ENCODE results near the gene STPG4. TPM values are rescaled to one million over a fixed set of nuclear protein-coding genes. Genes with fewer than 3 reads are reported as not detected.

The STPG4 gene
- total and polyA plus RNA-seq, 7 donors: 0.03 TPM; not detected in 6

DNA sequence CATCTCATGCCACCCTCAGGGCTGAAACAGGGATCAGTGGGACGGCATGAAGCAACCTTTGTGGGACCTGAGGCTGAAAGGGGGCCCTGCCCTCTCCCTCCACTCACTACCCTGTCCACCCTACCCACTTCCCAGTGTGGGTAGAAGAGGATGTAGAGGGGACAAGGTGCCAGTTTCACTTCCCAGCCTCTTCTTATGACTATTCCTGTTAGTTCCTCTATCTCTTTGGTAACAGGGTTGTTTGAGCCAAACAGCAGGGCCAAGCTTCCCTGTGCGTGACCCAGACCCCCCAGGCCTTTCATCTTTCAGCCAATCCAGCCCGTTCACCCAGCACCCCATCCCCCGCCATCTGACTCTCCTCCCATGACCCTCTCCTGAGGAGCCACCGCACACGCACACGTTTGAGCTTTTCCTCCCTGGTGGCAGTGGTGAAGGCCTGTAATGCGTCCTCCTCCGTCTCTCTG lies 82.3 kb downstream of the STPG4 start:
- Histone ChIP-seq H3K27ac (peak overlapping the region; percentile 82), H3K9me3 (no peaks in the 10 kb centered on the region), H3K4me1 (peaks cover 58% of the 10 kb centered on the region), H3K27me3 (ENCODE audit: insufficient read depth in 3 of 3, low read length in 2 of 3) (no peaks in the 10 kb centered on the region), H3K4me3 (no peak overlapping the region), H3K36me3 (ENCODE audit: insufficient read depth in 1 of 2, low read depth in 1 of 2) (no peaks in the 10 kb centered on the region)
- peak in 1 of 4 donors; percentile 8 for ATAC-seq
- DNase-seq: peak in 1 of 2 donors; percentile 63
- TF ChIP-seq, protein P1, sequence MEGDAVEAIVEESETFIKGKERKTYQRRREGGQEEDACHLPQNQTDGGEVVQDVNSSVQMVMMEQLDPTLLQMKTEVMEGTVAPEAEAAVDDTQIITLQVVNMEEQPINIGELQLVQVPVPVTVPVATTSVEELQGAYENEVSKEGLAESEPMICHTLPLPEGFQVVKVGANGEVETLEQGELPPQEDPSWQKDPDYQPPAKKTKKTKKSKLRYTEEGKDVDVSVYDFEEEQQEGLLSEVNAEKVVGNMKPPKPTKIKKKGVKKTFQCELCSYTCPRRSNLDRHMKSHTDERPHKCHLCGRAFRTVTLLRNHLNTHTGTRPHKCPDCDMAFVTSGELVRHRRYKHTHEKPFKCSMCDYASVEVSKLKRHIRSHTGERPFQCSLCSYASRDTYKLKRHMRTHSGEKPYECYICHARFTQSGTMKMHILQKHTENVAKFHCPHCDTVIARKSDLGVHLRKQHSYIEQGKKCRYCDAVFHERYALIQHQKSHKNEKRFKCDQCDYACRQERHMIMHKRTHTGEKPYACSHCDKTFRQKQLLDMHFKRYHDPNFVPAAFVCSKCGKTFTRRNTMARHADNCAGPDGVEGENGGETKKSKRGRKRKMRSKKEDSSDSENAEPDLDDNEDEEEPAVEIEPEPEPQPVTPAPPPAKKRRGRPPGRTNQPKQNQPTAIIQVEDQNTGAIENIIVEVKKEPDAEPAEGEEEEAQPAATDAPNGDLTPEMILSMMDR (IDR thresholded peaks at IDR 0.05): no peak
- intact Hi-C loops (cut with DNase I): no loop called here
- WGBS, 3 donors: 73 to 90% (median 80%) methylated on average over 9 of the region's 9 CpGs

DNA sequence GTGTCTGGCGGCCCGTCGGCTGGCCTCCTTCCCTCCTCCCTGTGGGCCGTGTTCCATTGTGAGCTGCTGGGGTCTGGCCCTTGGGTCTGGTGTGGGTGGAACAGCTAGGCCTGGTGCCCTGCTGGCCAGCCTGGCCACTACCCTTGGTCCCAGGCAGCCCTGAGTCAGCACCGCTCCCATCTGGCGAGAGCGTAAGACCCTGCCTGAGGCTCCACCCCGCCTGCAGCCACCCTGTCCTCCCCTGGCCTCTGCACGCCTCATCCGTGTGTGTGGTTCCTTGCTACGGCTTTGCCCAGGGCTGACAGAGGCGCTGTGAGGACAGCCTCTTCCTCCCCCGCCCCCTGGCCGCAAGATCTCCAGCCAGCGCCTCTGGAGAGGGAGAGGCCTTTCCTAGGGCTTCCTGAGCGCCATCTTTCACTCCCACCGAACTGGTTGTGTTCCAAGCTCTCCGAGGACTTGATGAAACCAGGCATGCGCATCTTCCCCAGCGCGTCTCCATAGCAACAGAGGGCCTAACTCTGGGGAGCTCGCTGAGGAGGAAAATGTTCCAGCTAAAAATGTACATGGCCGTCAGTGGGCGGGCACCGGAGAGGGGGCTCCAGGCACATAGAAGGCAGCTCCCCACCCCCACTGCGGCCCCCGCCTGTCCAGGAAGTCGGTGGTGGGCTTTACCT lies 83.0 kb downstream of the STPG4 start:
- Histone ChIP-seq H3K9me3 (no peaks in the 10 kb centered on the region), H3K27me3 (ENCODE audit: insufficient read depth in 3 of 3, low read length in 2 of 3) (no peaks in the 10 kb centered on the region), H3K36me3 (ENCODE audit: insufficient read depth in 1 of 2, low read depth in 1 of 2) (no peaks in the 10 kb centered on the region), H3K27ac (peak overlapping the region; percentile 82), H3K4me1 (peaks cover 64% of the 10 kb centered on the region), H3K4me3 (no peak overlapping the region)
- WGBS, 3 donors: 54 to 67% (median 56%) methylated on average over 28 of the region's 28 CpGs
- intact Hi-C loops (cut with DNase I): no loop called here
- DNase-seq (peak; percentile 88 to 91), ATAC-seq (peak; percentile 47 to 70 (median 58))
- TF ChIP-seq, protein P1 (IDR thresholded peaks at IDR 0.05): no peak

DNA sequence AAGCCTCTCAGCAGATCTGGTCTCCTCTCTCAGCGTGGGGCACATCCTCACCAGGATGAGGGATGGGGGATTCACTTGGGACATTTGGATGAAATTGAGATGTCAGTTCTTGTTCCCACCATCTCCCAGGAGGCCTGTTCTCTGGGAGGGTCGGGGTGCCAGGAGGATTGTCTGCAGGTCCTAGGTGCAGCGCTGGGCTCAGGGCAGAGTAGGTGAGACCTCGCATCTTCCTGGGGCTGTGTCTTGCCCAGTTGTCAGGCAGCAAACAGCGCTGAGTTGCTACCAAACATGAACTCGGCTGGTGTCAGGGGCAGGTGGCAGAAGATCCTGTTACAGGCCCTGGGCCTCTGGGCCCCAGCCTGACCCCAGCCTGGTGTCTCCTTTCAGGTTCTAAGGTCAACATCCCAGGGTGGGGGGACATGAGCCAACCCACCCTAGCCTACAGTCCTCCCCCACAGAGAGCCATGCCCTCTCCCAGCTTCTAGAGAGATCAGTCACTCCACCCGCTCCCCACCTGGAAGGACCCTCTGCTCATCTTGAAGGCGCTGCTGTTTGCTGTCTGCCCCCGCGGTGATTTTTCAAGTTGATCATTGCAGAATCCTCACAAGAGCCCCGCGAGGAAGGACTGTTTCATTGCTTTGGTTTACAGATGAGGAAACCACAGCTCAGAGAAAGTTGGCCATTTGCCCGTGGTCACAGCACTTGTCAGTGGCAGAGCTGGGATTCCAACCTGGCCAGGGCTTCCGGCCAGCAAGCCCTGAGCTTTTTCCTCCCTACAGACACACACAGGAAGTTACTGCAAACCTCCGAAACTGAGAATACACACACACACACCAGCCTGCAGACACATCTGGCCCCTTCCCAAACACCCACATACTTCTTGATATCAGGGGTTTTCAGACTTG lies 83.9 kb downstream of the STPG4 start:
- ATAC-seq: peak; percentile 34 to 56 (median 50)

DNA sequence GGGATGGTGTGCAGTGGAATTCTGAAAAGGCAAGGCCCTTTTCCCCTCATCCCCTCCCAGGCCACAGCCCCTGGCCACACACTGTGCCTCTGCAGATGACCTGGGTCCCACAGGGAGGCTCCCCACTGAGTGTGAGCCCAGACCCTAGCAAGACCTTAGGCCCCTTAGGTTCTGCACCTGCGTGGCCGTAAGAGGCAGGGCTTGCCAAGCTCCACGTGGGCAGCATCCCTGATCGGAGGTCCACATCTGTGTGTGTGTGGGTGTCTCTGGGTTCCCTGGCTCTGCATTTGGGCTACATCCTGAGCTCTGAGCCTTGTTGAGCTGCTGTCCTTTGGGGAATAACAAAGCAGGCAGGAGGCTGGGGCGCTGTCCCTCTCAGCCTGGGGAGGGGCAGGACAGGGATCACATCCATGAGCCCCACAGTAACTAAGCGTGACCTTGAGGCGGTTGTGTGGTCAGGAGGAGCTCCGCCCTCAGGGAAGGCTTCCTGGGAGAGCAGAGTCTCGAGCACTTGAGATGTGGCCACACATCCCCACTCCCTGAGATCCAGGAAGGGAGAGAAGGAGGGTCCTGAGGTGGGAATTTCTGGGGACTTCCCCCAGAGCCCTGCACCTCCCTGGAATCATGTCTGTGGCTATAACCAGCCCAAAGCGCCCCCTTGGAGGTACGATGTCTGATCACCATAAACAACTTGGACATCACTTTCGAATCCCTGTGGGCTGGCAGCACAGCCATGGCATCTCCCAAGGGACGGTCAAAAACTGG lies 84.8 kb downstream of the STPG4 start:
- H3K27me3 ChIP-seq (ENCODE audit: insufficient read depth in 3 of 3, low read length in 2 of 3): no peaks in the 10 kb centered on the region
- H3K27ac ChIP-seq: peak overlapping the region; percentile 82
- H3K4me1 ChIP-seq: peaks cover 66% of the 10 kb centered on the region
- H3K9me3 ChIP-seq: no peaks in the 10 kb centered on the region
- intact Hi-C loops (cut with DNase I): no loop called here
- WGBS, 3 donors: 49 to 70% (median 59%) methylated on average over 12 to 13 of the region's 13 CpGs
- TF ChIP-seq, protein P1 (IDR thresholded peaks at IDR 0.05): no peak
- H3K36me3 ChIP-seq (ENCODE audit: insufficient read depth in 1 of 2, low read depth in 1 of 2): no peaks in the 10 kb centered on the region
- H3K4me3 ChIP-seq: no peak overlapping the region
- peak in 1 of 2 donors; percentile 44 for DNase-seq
- ATAC-seq: peak in 2 of 4 donors; percentile 3 to 4

More for the DNA sequence above, 83.9 kb downstream of the STPG4 start:
- TF ChIP-seq, protein P1 (IDR thresholded peaks at IDR 0.05): no peak
- peak overlapping the region; percentile 82 for H3K27ac ChIP-seq
- H3K4me3 ChIP-seq: no peak overlapping the region
- H3K4me1 ChIP-seq: peaks cover 66% of the 10 kb centered on the region
- H3K36me3 ChIP-seq (ENCODE audit: insufficient read depth in 1 of 2, low read depth in 1 of 2): no peaks in the 10 kb centered on the region
- DNase-seq: peak; percentile 80 to 86
- 39 to 68% (median 53%) methylated on average over 15 of the region's 15 CpGs for WGBS, 3 donors
- H3K9me3 ChIP-seq: no peaks in the 10 kb centered on the region
- intact Hi-C loops (cut with DNase I): no loop called here
- no peaks in the 10 kb centered on the region for H3K27me3 ChIP-seq (ENCODE audit: insufficient read depth in 3 of 3, low read length in 2 of 3)

Measured in psoas muscle (tissue), 8 donors.